Purkinje cell (primary cell): ENCODE measurements around the gene FGFR3. TPM values are rescaled to one million over a fixed set of nuclear protein-coding genes. Genes with fewer than 3 reads are reported as not detected.

Source experiments
- polyA plus RNA-seq: library from polyadenylated mRNA; unstranded; fragments of >200 nt; fragmentation: Nextera tagmentation; gene quantifications from 2 replicates; pipeline ENCODE4 v1.2.1, GENCODE V29; 2014

Gene FGFR3
- 1.1 and 2.1 TPM in 2 replicates for polyA plus RNA-seq

GRCh38 chr4:1792832-1793495 lies at the start of gene FGFR3:
Gene FGFR3, plus strand, starts transcription at chr4:1793293. Its CDS starts 642 bp downstream, at chr4:1793935.

GRCh38 chr4:1856071-1856942 lies 63.2 kb downstream of the FGFR3 start, which contains the start of gene LETM1:
Gene LETM1, minus strand, starts transcription at chr4:1856156. Its CDS starts 206 bp downstream, at chr4:1855950.

Other genes starting within 250 kb of the FGFR3 start
- gene FAM53A, start 109.0 kb upstream of the FGFR3 start, polyA plus RNA-seq: not detected in 2 replicates
- gene SLBP, start 81.0 kb upstream of the FGFR3 start, polyA plus RNA-seq: 61.5 and 65.0 TPM in 2 replicates
- 1.1 and 2.3 TPM in 2 replicates for gene TMEM129, start 72.0 kb upstream of the FGFR3 start, polyA plus RNA-seq
- 0.32 TPM in 1 of 2 replicates, not detected in the other for gene TACC3, start 71.8 kb upstream of the FGFR3 start, polyA plus RNA-seq
- gene LETM1, start 62.9 kb downstream of the FGFR3 start, polyA plus RNA-seq: 5.6 and 9.3 TPM in 2 replicates
- 12.5 and 12.9 TPM in 2 replicates for gene NSD2, start 78.1 kb downstream of the FGFR3 start, polyA plus RNA-seq
- gene NELFA, start 215.7 kb downstream of the FGFR3 start, polyA plus RNA-seq: 3.6 and 4.1 TPM in 2 replicates